ENCODE results near the gene DLK1.

Gene DLK1

GRCh38 chr14:100728962-100729361 lies 2.3 kb downstream of the DLK1 start:
- DNase-seq, result no peak
- in situ Hi-C loops (cut with HindIII; ENCODE audit: low pct_ligation_motif_present, low pct_unique_long_range_greater_than_20kb, low sequenced_read_pairs), result no loop called here

- no peak for DNase-seq
- in situ Hi-C loops (cut with HindIII; ENCODE audit: low pct_ligation_motif_present, low pct_unique_long_range_greater_than_20kb, low sequenced_read_pairs), result no loop called here
These were observed 3.3 kb downstream of the DLK1 start for GRCh38 chr14:100729982-100730381.

- no peak for DNase-seq
- in situ Hi-C loops (cut with HindIII; ENCODE audit: low pct_ligation_motif_present, low pct_unique_long_range_greater_than_20kb, low sequenced_read_pairs), result no loop called here
These were observed 3.9 kb downstream of the DLK1 start for GRCh38 chr14:100730581-100730980.

GRCh38 chr14:100731011-100731670 lies 4.4 kb downstream of the DLK1 start:
- no peak for DNase-seq
- in situ Hi-C loops (cut with HindIII; ENCODE audit: low pct_ligation_motif_present, low pct_unique_long_range_greater_than_20kb, low sequenced_read_pairs), result no loop called here

- in situ Hi-C loops (cut with HindIII; ENCODE audit: low pct_ligation_motif_present, low pct_unique_long_range_greater_than_20kb, low sequenced_read_pairs), result no loop called here
- DNase-seq, result no peak
These were observed 5.4 kb downstream of the DLK1 start for GRCh38 chr14:100731846-100732765.

GRCh38 chr14:100732766-100733100 lies 6.0 kb downstream of the DLK1 start:
- in situ Hi-C loops (cut with HindIII; ENCODE audit: low pct_ligation_motif_present, low pct_unique_long_range_greater_than_20kb, low sequenced_read_pairs), result no loop called here
- no peak for DNase-seq

- in situ Hi-C loops (cut with HindIII; ENCODE audit: low pct_ligation_motif_present, low pct_unique_long_range_greater_than_20kb, low sequenced_read_pairs), result no loop called here
- no peak for DNase-seq
These were observed 6.6 kb downstream of the DLK1 start for GRCh38 chr14:100733152-100733850.

GRCh38 chr14:100734031-100734990 lies 7.6 kb downstream of the DLK1 start:
- DNase-seq, result no peak
- in situ Hi-C loops (cut with HindIII; ENCODE audit: low pct_ligation_motif_present, low pct_unique_long_range_greater_than_20kb, low sequenced_read_pairs), result no loop called here

- no peak for DNase-seq
- in situ Hi-C loops (cut with HindIII; ENCODE audit: low pct_ligation_motif_present, low pct_unique_long_range_greater_than_20kb, low sequenced_read_pairs), result no loop called here
These were observed 8.6 kb downstream of the DLK1 start for GRCh38 chr14:100735271-100735670.

- in situ Hi-C loops (cut with HindIII; ENCODE audit: low pct_ligation_motif_present, low pct_unique_long_range_greater_than_20kb, low sequenced_read_pairs), result no loop called here
- no peak for DNase-seq
These were observed 9.8 kb downstream of the DLK1 start for GRCh38 chr14:100736269-100737180.

- no peak for DNase-seq
- in situ Hi-C loops (cut with HindIII; ENCODE audit: low pct_ligation_motif_present, low pct_unique_long_range_greater_than_20kb, low sequenced_read_pairs), result no loop called here
These were observed 10.8 kb downstream of the DLK1 start for GRCh38 chr14:100737526-100737925.

- in situ Hi-C loops (cut with HindIII; ENCODE audit: low pct_ligation_motif_present, low pct_unique_long_range_greater_than_20kb, low sequenced_read_pairs), result no loop called here
These were observed 11.6 kb downstream of the DLK1 start for GRCh38 chr14:100738269-100738691.

GRCh38 chr14:100738704-100739131 lies 12.0 kb downstream of the DLK1 start:
- no peak for DNase-seq
- in situ Hi-C loops (cut with HindIII; ENCODE audit: low pct_ligation_motif_present, low pct_unique_long_range_greater_than_20kb, low sequenced_read_pairs), result no loop called here

More at GRCh38 chr14:100738269-100738691, 11.6 kb downstream of the DLK1 start:
- DNase-seq, result no peak

- in situ Hi-C loops (cut with HindIII; ENCODE audit: low pct_ligation_motif_present, low pct_unique_long_range_greater_than_20kb, low sequenced_read_pairs), result no loop called here
- no peak for DNase-seq
These were observed 12.6 kb downstream of the DLK1 start for GRCh38 chr14:100739306-100739705.

GRCh38 chr14:100740196-100740825 lies 13.6 kb downstream of the DLK1 start:
- no peak for DNase-seq
- in situ Hi-C loops (cut with HindIII; ENCODE audit: low pct_ligation_motif_present, low pct_unique_long_range_greater_than_20kb, low sequenced_read_pairs), result no loop called here

GRCh38 chr14:100740929-100741328 lies 14.2 kb downstream of the DLK1 start:
- DNase-seq, result no peak
- in situ Hi-C loops (cut with HindIII; ENCODE audit: low pct_ligation_motif_present, low pct_unique_long_range_greater_than_20kb, low sequenced_read_pairs), result no loop called here

GRCh38 chr14:100741966-100742365 lies 15.3 kb downstream of the DLK1 start:
- DNase-seq, result no peak
- in situ Hi-C loops (cut with HindIII; ENCODE audit: low pct_ligation_motif_present, low pct_unique_long_range_greater_than_20kb, low sequenced_read_pairs), result no loop called here

Data from ACHN (cell line).